GM18867 (cell line): ENCODE measurements around the gene GALNT11.
"Not testable (repeated sequence)": the region's sequence is repeated elsewhere in the genome, so short reads cannot be mapped to it uniquely, and the experiment has no call there.

Experiments
- ATAC-seq: cut with Tn5 transposase; IDR thresholded peaks from one replicate; pipeline ENCODE4 v1.9.1; 2021; ENCODE audit warnings: mild to moderate bottlenecking, moderate library complexity; ENCODE audit not compliant: unreplicated experiment

The GALNT11 gene

GRCh38 chr7:152025077-152025936 lies at the start of gene GALNT11:
Gene GALNT11 (plus strand): TSS chr7:152025674. CDS start chr7:152094228, 68,554 bp downstream.
- ATAC-seq, result peak; percentile 98

GRCh38 chr7:151978616-151979015 lies 46.9 kb upstream of the GALNT11 start:
- no peak for ATAC-seq

GRCh38 chr7:151981223-151981622 lies 44.3 kb upstream of the GALNT11 start:
- no peak for ATAC-seq

- ATAC-seq, result no peak
These were observed 42.7 kb upstream of the GALNT11 start for GRCh38 chr7:151982806-151983205.

GRCh38 chr7:151984612-151985011 lies 40.9 kb upstream of the GALNT11 start:
- ATAC-seq, result no peak

- no peak for ATAC-seq
These were observed 37.5 kb upstream of the GALNT11 start for GRCh38 chr7:151987748-151988529.

- ATAC-seq, result peak; percentile 71
These were observed 33.1 kb upstream of the GALNT11 start for GRCh38 chr7:151992375-151992774.

- no peak for ATAC-seq
These were observed 31.3 kb upstream of the GALNT11 start for GRCh38 chr7:151993977-151994676.

GRCh38 chr7:151999424-152000090 lies 25.9 kb upstream of the GALNT11 start:
- no peak for ATAC-seq

GRCh38 chr7:152000191-152000590 lies 25.3 kb upstream of the GALNT11 start:
- no peak for ATAC-seq

GRCh38 chr7:152006336-152006735 lies 19.1 kb upstream of the GALNT11 start:
- no peak for ATAC-seq

- no peak for ATAC-seq
These were observed 13.6 kb upstream of the GALNT11 start for GRCh38 chr7:152011860-152012259.

GRCh38 chr7:152013230-152013629 lies 12.2 kb upstream of the GALNT11 start:
- ATAC-seq, result no peak

GRCh38 chr7:152013974-152014373 lies 11.5 kb upstream of the GALNT11 start:
- ATAC-seq, result no peak

- ATAC-seq, result no peak
These were observed 10.8 kb upstream of the GALNT11 start for GRCh38 chr7:152014722-152015121.

GRCh38 chr7:152015600-152015999 lies 9.9 kb upstream of the GALNT11 start:
- no peak for ATAC-seq

GRCh38 chr7:152016947-152017346 lies 8.5 kb upstream of the GALNT11 start:
- ATAC-seq, result no peak

GRCh38 chr7:152017683-152018082 lies 7.8 kb upstream of the GALNT11 start:
- not testable (repeated sequence) for ATAC-seq

GRCh38 chr7:152021740-152022139 lies 3.7 kb upstream of the GALNT11 start:
- not testable (repeated sequence) for ATAC-seq

GRCh38 chr7:152025937-152026890 lies 740 bp downstream of the GALNT11 start:
- ATAC-seq, result no peak
